B cell (primary cell): ENCODE data around the gene CCBE1.

ENCODE experiments used
- CTCF ChIP-seq: fragments of 200-600 bp; IDR thresholded peaks from one replicate; pipeline ENCODE4 v1.8.0; 2022; ENCODE audit warnings: antibody characterized with exemption, mild to moderate bottlenecking
- EZH2 ChIP-seq: IDR thresholded peaks from 2 replicates; pipeline ENCODE4 v1.6.1; 2012; ENCODE audit warnings: borderline replicate concordance, low read depth, mild to moderate bottlenecking, moderate library complexity, low read length; ENCODE audit not compliant: insufficient read depth, poor library complexity, severe bottlenecking

GRCh38 chr18:59453468-59453961 is 243.7 kb downstream of the CCBE1 start:
- TF ChIP-seq CTCF (no peak), EZH2 (no peak)
